Muscle layer of duodenum (tissue), 2 donors: ENCODE measurements around the gene SLC12A1.

Source experiments
- H3K27ac ChIP-seq: one replicate; pipeline ENCODE4 v1.7.0; 2013; ENCODE audit warnings: mild to moderate bottlenecking, low read length
- H3K27me3 ChIP-seq: one replicate; pipeline ENCODE4 v1.7.0; 2013; ENCODE audit warnings: low read depth, mild to moderate bottlenecking, control low read depth, low read length
- H3K36me3 ChIP-seq, 2 donors: one replicate each; pipeline ENCODE4 v1.7.0; 2013; ENCODE audit warnings: low read length in 2 of 2, control low read depth in 1 of 2, mild to moderate bottlenecking in 1 of 2; ENCODE audit not compliant: insufficient read depth in 2 of 2, control insufficient read depth in 1 of 2
- H3K4me1 ChIP-seq, 2 donors: one replicate each; pipeline ENCODE4 v1.7.0; 2013; ENCODE audit warnings: low read length in 2 of 2, mild to moderate bottlenecking in 2 of 2, control low read depth in 1 of 2, moderate library complexity in 1 of 2; ENCODE audit not compliant: insufficient read depth in 2 of 2, control insufficient read depth in 1 of 2
- H3K4me3 ChIP-seq, 2 donors: one replicate each; pipeline ENCODE4 v1.7.0; 2013; ENCODE audit warnings: low read length in 2 of 2, low read depth in 1 of 2, mild to moderate bottlenecking in 1 of 2
- H3K9me3 ChIP-seq, 2 donors: one replicate each; pipeline ENCODE4 v1.7.0; 2013; ENCODE audit warnings: low read length in 2 of 2, control low read depth in 1 of 2, mild to moderate bottlenecking in 1 of 2; ENCODE audit not compliant: control insufficient read depth in 1 of 2
- donor health status: healthy.

SLC12A1 gene

DNA sequence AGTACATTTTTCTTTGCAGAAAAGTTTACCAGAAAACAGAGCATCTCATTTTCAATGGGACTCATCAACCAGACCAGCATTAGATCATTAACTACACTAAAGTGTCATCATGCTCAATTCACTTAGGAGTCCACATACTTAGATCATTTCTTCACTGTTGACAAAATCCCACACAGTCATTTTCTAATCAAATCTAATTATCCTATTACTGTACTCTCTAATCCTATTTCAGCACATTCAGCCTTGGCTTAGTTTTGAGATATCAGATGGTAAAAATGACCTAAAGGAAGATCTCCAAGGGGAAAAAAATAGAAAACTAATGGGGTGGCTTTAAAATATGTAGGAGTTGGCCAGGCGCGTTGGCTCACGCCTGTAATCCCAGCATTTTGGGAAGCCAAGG, 19.8 kb upstream of the SLC12A1 start:
- H3K4me3 ChIP-seq = no peak overlapping the region
- no peaks in the 10 kb centered on the region for H3K27me3 ChIP-seq
- H3K36me3 ChIP-seq = no peaks in the 10 kb centered on the region
- H3K4me1 ChIP-seq = peaks cover 0 to 2% of the 10 kb centered on the region in 2 donors
- no peaks in the 10 kb centered on the region for H3K9me3 ChIP-seq
- H3K27ac ChIP-seq = no peak overlapping the region

DNA sequence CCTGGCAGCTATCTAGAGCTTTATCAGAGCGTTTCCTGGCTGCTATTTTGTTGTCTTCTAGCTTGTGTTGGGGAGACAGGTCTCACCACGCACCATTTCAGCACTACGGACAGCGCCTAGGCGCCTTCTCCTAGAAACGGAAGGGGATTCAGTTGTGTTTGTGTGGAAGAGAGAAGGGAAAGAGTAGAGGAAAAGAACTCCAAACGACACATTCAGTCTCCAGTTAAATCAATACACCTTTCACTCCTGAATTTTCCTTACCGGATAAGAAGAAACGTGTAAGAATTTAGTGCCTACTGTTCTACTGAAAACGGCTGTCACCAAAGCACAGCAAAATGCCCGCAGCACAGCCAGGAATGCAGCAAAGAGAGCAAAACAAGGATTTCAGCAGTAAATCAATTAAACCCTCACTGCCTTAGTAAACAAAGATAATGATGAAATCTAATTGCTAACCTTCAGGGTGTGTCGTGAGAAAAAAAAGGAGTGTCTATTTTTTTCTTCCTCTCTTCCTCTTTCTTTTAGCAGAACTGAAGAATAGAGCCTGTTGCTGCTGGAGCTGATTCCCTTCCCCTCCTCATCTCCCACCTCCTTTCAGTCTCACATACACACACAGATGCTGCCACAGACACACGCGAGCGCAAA, 15.0 kb upstream of the SLC12A1 start:
- Histone ChIP-seq H3K27ac (no peak overlapping the region), H3K9me3 (no peaks in the 10 kb centered on the region), H3K27me3 (no peaks in the 10 kb centered on the region), H3K4me1 (peaks cover 0 to 8% of the 10 kb centered on the region in 2 donors), H3K4me3 (peak overlapping the region; percentile 8 to 36), H3K36me3 (no peaks in the 10 kb centered on the region)

DNA sequence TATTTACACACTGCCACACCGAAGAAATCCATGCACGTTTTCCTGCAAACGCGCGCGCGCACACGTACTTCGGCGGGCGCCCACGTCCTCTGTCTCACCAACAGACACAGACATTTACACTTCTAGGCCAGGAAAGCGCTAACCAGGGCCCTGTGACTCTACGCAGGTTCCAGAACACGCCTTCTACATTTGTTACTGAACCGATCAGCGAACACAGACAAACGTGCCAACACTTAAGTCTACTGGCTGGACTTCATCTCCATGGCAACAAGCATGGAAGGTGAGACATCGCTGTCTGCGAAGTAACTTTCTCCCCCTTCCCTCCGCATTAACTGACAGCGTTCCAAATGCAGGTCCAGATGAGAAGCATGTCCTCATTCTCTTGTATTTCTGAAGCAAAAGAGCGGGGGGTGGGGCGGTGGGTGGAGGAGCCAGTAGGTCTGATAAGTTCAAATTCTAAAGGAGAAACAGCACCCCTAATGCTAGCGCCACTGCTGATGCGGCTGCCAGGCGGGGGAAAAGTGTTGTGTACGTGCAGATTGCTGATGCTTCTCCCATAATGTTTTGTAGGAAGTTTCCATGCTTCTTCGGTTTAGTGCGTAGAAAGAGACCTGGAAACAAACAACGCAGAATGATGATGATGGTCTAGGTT, 14.4 kb upstream of the SLC12A1 start, which contains the start of gene CTXN2:
Gene CTXN2, plus strand, starts transcription at position 92 of the 652 bp plus-strand sequence. CDS start 9,636 bp downstream, outside the sequence.
- Histone ChIP-seq H3K9me3 (no peaks in the 10 kb centered on the region), H3K27ac (no peak within 1 kb of the TSS), H3K4me3 (peak within 1 kb of the TSS; percentile 8 to 36), H3K36me3 (no peaks in the 10 kb centered on the region), H3K4me1 (peaks cover 0 to 8% of the 10 kb centered on the region in 2 donors), H3K27me3 (no peaks in the 10 kb centered on the region)

DNA sequence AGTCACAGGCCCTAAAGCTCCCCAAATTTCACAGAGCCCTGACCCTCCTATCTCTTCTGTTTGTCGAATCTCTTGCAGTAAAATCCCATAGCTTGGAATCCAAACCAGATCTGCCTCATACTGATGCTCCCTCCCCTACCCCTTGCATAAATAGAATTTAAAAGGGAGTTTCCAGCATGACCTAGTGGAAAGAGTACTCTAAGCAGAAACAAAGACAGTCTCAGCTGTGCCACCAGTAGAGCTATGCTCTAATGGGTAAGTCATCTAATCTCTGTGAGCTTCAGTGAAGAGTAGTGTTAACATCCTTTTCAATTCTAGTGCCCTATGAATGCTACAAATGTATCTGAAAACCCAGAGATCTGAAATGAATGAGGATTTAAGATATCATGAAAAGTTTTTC, 4.0 kb upstream of the SLC12A1 start:
- Histone ChIP-seq H3K9me3 (no peaks in the 10 kb centered on the region), H3K4me1 (no peaks in the 10 kb centered on the region), H3K27ac (no peak overlapping the region), H3K27me3 (no peaks in the 10 kb centered on the region), H3K36me3 (no peaks in the 10 kb centered on the region), H3K4me3 (no peak overlapping the region)

DNA sequence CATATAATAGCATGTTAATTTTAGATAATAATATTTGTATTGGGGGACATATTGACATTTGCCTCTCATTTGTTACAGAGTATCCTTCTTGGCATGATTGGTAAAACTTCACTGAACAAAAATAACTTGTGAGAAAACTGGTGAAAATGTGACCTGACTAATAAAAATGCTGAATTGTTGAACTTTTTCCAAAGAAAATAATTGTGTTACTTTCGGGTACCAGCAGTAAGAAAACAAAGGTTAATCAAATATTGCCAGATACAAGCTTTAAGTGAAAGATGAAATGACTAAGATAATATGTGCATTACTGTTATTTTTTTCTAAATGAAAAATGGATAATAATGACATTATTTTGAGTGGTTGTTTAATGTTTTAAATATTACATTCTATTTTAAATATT, 15.2 kb downstream of the SLC12A1 start:
- Histone ChIP-seq H3K27me3 (no peaks in the 10 kb centered on the region), H3K36me3 (no peaks in the 10 kb centered on the region), H3K27ac (no peak overlapping the region), H3K4me3 (no peak overlapping the region), H3K9me3 (no peaks in the 10 kb centered on the region), H3K4me1 (no peaks in the 10 kb centered on the region)

DNA sequence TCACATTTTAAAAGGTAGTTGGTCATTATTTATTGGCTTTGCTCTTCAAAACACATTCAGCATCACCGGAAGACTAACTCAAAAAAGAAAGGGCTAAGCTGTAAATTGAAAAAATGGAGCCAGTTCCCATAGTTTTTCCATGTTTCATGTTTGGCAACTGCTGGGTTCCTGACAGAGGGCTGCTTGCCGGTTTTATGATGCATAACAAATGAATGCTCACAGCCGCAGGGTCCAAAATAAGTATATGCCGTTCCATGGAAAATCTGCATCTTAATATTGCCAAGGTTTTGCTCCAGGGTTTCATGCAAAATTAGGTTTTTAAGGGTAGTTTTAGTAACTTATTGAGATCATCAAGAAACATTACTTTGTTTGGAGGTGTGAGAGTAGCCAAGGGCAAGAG, 15.8 kb downstream of the SLC12A1 start:
- Histone ChIP-seq H3K36me3 (no peaks in the 10 kb centered on the region), H3K4me3 (no peak overlapping the region), H3K9me3 (no peaks in the 10 kb centered on the region), H3K27ac (no peak overlapping the region), H3K4me1 (no peaks in the 10 kb centered on the region), H3K27me3 (no peaks in the 10 kb centered on the region)

DNA sequence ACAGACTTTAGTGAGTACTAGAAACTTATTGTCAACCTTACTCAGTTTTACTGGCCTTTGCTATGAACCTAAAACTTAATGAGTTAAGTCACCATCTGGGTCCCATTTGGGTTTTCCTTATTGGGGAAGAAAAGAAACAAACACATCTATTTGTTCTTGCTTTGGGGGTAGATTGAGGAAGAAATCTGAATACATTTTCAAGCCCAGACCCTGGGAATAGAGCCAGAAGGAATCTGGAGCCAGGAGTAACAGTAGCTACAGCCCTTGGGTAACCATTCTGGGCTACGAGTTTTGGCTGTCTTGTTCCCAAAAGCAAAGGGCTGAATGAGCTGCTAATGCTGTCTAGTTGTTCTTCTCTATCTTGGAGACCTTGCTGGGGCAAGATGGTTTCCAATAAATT, 16.5 kb downstream of the SLC12A1 start:
- H3K36me3 ChIP-seq = no peaks in the 10 kb centered on the region
- H3K27ac ChIP-seq = no peak overlapping the region
- H3K4me1 ChIP-seq = no peaks in the 10 kb centered on the region
- no peaks in the 10 kb centered on the region for H3K27me3 ChIP-seq
- H3K4me3 ChIP-seq = no peak overlapping the region
- no peaks in the 10 kb centered on the region for H3K9me3 ChIP-seq

DNA sequence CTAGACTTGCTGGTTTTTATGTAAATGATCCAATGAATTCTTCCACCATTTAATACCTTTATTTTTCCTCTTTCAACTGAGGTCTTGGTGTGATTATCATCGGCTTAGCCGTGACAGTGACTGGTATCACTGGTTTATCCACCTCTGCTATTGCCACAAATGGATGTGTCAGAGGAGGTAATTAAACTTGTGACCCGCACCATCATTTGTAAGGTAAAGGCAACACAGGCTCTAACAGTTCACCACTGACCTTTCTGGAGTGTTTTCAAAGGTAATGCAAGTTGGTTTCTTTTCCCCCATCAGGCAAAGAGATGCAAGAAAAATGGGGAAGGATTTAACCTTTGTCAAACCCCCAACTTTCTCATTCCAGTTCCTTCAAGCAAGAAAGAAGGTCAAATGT, 19.7 kb downstream of the SLC12A1 start:
- H3K4me1 ChIP-seq = no peaks in the 10 kb centered on the region
- H3K27me3 ChIP-seq = no peaks in the 10 kb centered on the region
- H3K36me3 ChIP-seq = no peaks in the 10 kb centered on the region
- H3K9me3 ChIP-seq = no peaks in the 10 kb centered on the region
- no peak overlapping the region for H3K27ac ChIP-seq
- H3K4me3 ChIP-seq = no peak overlapping the region

DNA sequence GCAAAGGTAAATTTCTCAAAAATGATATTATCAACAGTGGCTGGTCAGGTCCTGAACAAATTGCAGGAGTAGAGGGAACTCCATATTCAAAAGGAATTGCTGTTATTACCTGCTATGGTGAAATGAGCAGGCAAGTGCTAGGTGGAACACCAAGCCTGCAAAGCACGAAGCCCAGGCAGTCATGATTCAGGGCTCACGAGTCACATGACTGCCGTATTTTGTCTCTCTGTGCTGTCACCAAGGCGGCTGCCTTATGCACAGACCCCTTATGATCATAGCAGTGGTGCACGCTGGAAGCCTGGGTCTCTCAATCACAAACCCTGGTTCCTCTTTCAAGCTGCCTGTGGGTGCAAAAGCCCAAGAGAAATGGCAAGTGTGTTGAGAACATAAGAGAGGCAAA, 24.4 kb downstream of the SLC12A1 start:
- no peaks in the 10 kb centered on the region for H3K9me3 ChIP-seq
- H3K36me3 ChIP-seq = no peaks in the 10 kb centered on the region
- H3K27ac ChIP-seq = no peak overlapping the region
- no peaks in the 10 kb centered on the region for H3K4me1 ChIP-seq
- no peaks in the 10 kb centered on the region for H3K27me3 ChIP-seq
- H3K4me3 ChIP-seq = no peak overlapping the region

DNA sequence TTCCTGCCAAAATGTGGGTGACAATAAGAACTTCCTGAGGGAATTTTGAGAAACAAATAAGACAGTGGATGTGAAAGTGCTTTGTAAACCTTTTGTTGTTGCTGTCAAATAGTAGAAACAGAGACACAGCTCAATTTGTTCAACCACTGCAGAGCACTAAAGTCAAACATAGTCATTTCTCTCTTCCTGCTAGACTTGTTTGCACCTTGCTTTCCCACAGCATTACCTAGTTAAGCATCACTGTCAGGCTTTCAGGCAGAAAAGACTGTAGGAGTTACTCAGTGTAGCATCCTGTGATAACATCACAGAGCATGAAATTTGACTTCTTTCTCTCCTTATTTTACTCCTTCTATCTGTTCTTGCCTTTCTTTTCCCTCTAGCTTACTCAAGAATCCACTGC, 27.1 kb downstream of the SLC12A1 start:
- Histone ChIP-seq H3K27me3 (no peaks in the 10 kb centered on the region), H3K36me3 (no peaks in the 10 kb centered on the region), H3K4me1 (no peaks in the 10 kb centered on the region), H3K27ac (no peak overlapping the region), H3K9me3 (no peaks in the 10 kb centered on the region), H3K4me3 (no peak overlapping the region)

DNA sequence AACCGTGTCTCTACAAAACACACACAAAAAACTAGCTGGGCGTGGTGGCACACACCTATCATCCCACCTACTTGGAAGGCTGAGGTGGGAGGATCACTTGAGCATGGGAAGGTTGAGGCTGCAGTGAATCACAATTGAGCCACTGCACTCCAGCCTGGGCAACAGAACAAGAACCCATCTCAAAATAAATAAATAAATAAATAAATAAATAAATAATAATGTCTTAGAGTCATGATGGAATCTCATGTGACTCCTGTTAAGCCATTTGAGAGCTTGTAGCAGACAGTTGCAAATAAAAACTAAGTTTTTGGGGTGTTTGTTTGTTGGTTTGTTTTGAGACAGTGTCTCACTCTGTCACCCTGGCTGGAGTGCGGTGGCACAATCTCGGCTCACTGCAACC, 33.2 kb downstream of the SLC12A1 start:
- no peak overlapping the region for H3K4me3 ChIP-seq
- no peaks in the 10 kb centered on the region for H3K36me3 ChIP-seq
- no peaks in the 10 kb centered on the region for H3K27me3 ChIP-seq
- H3K27ac ChIP-seq = no peak overlapping the region
- no peaks in the 10 kb centered on the region for H3K4me1 ChIP-seq
- no peaks in the 10 kb centered on the region for H3K9me3 ChIP-seq

DNA sequence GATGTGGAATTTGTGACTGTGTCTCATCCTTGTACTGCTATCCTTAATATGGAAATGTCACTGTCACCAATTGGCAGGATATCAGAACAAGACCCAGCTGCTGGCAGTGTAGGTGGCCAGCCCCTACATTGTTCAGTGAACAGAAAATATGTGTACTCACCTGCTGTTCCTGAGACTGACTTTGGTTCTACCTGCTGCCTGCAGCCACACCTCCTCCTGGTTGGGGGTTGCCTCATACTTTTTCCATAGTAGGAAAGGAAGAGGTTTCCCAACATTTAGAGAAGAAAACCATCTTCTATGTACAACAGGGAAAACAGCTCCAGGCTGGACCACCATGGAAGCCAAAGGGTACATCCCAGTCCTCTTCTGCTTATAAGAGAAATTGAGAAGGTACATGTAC, 35.9 kb downstream of the SLC12A1 start:
- Histone ChIP-seq H3K27ac (no peak overlapping the region), H3K36me3 (no peaks in the 10 kb centered on the region), H3K9me3 (no peaks in the 10 kb centered on the region), H3K27me3 (no peaks in the 10 kb centered on the region), H3K4me1 (no peaks in the 10 kb centered on the region), H3K4me3 (no peak overlapping the region)
